Measurements from ENCODE around the gene HSPA2.
"Not testable (repeated sequence)": the region's sequence is repeated elsewhere in the genome, so short reads cannot be mapped to it uniquely, and the experiment has no call there.

The HSPA2 gene

DNA sequence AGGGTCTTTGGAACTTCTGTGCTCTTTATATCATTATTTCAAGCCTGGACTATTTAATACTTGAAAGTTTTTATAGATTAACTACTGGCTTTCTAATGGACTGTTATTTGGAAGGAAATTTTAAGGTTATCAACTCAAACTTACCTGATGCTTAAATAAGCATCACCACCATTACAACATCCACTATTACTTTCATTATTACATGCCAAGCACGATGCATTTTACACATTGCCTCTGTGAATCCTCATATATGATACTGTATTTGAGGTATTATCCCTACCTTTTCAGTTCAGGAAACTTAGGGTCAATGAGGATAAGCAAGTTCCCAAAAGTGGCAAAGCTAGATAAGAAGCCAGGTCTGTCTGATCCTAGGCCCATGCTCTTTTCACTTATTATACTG, 23.6 kb upstream of the HSPA2 start:
- no peak for DNase-seq

- not testable (repeated sequence) for DNase-seq
Observed at GRCh38 chr14:64517667-64518066, 22.9 kb upstream of the HSPA2 start.

- no peak for DNase-seq
Observed at GRCh38 chr14:64518229-64518628, 22.3 kb upstream of the HSPA2 start.

- no peak for DNase-seq
Observed at GRCh38 chr14:64520699-64521098, 19.8 kb upstream of the HSPA2 start.

DNA sequence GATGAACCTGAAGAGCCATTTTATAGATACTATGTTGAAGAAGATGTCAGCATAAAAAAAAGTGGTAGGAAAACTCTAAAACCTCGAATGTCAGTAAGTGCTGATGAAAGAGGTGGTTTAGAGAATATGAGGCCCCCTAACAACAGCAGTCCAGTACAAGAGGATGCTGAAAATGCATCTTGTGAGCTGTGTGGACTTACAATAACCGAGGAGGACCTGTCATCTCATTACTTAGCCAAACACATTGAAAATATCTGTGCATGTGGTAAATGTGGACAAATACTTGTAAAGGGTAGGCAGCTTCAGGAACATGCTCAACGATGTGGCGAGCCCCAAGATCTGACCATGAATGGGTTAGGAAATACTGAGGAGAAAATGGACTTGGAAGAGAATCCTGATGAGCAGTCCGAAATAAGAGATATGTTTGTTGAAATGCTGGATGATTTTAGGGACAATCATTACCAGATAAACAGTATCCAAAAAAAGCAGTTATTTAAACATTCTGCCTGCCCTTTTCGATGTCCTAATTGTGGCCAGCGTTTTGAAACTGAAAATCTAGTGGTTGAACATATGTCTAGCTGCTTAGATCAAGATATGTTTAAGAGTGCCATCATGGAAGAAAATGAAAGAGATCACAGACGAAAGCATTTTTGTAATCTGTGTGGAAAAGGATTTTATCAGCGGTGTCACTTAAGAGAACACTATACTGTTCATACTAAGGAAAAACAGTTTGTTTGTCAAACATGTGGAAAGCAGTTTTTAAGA, 17.8 kb upstream of the HSPA2 start:
- DNase-seq, result no peak

GRCh38 chr14:64525354-64525753, 15.2 kb upstream of the HSPA2 start:
- DNase-seq, result no peak

- no peak for DNase-seq
Observed at GRCh38 chr14:64531567-64531966, 9.0 kb upstream of the HSPA2 start.

- DNase-seq, result no peak
Observed at GRCh38 chr14:64536488-64537245, 3.9 kb upstream of the HSPA2 start.

- DNase-seq, result peak; percentile 65
Observed at GRCh38 chr14:64541261-64541971, 875 bp downstream of the HSPA2 start.

GRCh38 chr14:64541972-64542835, 1.7 kb downstream of the HSPA2 start:
- DNase-seq, result peak; percentile 64

DNA sequence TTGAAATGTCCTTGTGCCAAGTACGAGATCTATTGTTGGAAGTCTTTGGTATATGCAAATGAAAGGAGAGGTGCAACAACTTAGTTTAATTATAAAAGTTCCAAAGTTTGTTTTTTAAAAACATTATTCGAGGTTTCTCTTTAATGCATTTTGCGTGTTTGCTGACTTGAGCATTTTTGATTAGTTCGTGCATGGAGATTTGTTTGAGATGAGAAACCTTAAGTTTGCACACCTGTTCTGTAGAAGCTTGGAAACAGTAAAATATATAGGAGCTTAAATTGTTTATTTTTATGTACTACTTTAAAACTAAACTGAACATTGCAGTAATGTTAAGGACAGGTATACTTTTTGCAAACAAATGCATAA, 2.3 kb downstream of the HSPA2 start:
- no peak for DNase-seq

DNA sequence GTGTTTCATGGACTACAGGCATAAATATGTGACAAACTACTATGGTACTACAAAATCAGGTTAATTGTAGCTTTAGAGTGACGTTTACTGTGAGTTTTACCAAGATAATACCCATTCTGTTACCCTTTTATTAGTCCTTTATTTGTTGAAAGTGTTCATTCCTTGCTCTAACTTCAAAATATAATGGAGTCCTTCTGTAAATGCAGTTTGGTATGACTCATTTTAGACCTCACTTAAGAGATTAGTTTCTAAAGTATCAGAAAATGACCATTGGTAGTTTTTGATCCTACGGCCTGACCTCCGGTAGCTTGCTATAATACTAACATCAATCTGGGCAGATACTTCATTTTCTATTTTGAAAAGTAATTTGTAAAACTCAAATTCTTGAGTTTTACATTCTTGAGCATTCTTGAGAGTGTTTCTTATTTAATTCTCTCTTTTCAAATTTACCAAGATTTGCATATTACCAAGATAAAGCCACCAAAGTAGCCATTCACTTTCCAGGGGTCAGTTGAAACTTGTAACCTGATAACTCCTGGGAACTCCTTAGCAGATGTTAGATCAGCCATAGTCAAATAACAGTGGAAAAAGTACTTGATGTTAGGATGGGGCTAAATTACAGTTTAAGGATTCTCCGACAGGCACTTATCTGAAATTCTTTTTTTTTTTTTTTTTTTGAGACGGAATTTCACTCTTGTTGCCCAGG, 4.2 kb downstream of the HSPA2 start:
- no peak for DNase-seq

DNA sequence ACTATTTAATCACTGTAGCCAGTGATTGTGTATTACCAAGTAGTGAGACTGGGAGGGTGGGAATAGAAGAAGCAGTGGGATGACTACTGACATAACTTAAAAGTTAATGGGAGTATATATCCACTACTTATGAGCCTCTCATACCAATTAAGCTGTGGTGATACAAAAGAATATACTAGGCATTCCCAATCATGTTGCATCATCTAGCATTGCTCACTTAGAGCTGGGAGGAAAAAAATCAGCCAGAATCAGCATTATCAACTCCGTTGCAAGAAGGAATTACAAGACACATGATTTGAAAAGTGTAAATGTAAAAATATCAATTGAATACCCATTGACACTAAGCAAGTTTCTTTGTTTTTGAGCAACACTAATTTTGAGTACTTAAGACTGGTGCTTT, 8.5 kb downstream of the HSPA2 start:
- DNase-seq, result no peak

DNA sequence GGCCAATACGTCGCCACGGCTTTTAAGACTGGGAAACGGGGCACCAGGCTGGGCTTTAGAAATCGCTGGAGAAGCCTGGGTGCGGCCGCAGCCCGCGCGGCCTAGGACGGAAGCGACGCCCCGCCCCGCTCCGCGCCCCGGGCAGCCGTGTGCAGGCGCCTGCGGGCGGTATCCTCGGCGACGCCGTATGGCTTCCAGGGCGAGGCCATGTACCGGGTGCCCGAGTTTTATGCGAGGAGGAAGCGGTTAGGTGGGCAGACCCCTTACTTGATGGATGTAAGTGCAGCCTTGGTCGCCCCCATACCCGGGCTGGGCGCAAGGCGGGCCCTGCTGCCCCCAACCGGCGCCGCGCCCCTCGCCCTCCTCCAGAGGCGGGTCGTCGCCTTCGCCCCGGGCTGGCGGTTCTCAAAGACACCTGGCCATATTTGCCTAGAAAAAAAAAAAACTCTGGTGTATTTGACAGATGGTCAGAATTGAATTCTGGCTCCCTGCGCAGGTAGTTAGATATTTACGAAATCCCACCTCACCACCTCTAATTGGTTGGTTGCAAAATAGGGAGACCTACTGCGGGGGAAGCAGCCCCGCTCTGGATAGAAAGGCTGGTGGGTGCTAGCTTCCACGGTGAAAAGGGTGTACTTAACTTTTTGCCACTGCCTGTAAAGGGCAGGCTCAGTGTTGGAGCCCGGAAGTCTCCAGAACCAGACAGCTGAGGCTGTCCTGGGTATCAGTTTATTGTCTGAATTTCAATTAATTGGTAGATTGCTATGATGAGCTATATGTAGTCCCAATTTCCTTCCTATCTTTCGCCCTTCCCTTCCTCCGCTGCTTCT, 9.5 kb downstream of the HSPA2 start, which contains the start of gene PPP1R36:
TSS of gene PPP1R36 (plus strand) at position 171 of the 830 bp plus-strand sequence. CDS start at position 208, 37 bp downstream.
- peak; percentile 77 for DNase-seq

DNA sequence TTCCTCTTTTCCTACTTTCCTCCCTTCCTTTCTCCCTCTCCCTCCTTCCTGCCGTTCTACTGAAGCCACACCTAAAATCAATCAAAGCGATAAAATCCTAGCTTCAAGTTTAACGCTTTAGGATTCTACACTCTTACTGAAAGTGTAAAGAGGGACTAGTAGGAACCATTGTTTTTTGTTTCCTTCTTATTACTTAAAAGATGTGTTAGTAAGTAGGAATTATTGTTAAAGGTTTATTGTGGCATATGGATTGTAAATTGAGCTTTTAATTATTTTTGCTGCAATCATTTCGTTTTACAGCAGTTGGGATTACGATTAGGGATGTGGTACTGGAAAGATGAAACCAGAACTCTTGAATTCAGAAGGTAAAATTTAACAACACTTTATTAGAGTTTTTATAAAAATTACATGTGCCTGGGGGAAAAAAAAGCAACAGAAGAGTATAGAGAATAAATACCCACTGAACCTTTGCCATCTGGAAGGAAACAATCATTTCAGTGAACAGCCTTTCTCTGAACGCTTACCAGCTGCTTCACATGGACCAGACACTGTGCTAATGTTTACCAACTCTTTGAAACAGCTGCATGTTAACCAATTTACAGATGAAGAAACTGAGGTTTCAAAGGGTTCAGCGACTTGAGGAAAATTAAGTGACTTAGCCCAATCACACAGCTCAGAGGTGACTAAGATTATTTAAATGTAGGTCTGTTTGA, 10.2 kb downstream of the HSPA2 start:
- DNase-seq, result no peak

GRCh38 chr14:64554556-64554955, 14.0 kb downstream of the HSPA2 start:
- DNase-seq, result no peak

GRCh38 chr14:64556526-64556925, 16.0 kb downstream of the HSPA2 start:
- no peak for DNase-seq

DNA sequence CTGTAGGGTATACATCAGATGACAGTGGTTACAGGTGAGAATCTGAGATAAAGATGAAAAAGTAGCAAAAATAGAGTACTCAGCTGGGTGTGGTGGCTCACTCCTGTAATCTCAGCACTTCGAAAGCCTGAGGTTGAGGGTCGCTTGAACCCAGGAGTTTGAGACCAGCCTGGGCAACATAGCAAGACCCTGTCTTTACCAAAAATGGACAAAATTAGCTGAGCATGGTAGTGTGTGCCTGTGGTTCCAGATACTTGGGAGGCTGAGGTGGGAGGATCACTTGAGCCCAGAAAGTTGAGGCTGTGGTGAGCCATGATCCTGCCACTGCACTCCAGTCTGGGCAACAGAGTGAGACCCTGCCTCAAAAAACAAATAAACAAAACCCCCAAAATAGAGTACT, 17.7 kb downstream of the HSPA2 start:
- DNase-seq, result not testable (repeated sequence)

- no peak for DNase-seq
Observed at GRCh38 chr14:64561631-64562030, 21.1 kb downstream of the HSPA2 start.

DNA sequence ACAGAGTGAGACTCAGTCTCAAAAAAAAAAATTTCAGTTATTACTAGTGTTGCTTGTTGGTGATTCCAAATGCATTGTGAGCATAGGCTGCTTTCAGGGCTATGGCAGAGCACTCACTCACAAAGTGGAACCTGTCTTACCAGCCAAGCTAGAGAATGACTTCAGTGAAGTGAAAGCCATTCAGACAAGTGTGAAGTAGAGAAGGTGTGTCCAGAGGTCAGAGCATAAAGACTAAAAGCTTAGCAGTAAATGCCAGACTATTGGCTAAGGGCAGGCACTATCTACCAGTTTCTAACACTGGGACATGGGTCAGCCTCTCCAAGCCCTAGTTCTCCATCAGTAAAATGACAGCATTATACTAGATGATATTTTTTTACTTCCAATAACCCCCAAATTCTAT, 21.9 kb downstream of the HSPA2 start:
- DNase-seq, result no peak

Measured in activated CD8-positive, alpha-beta memory T cell treated with anti-CD3 and anti-CD28 coated beads for 24 hours (primary cell).